IMR-90 (cell line): Measurements from ENCODE around the gene COA5.

Source experiments
- BHLHE40 ChIP-seq: fragments of 150-350 bp; IDR thresholded peaks from 2 replicates; pipeline ENCODE4 v1.6.1; 2016; ENCODE audit warnings: mild to moderate bottlenecking, low read depth, low read length
- CEBPB ChIP-seq: IDR thresholded peaks from 2 replicates; pipeline ENCODE4 v1.6.1; 2012; ENCODE audit warnings: low read depth, low read length, improper control_type of control experiment
- CTCF ChIP-seq: conservative IDR thresholded peaks from 2 replicates; pipeline ENCODE4 v1.5.1; 2012; ENCODE audit warnings: mild to moderate bottlenecking, low read depth, low read length, improper control_type of control experiment
- MAFK ChIP-seq: IDR thresholded peaks from 2 replicates; pipeline ENCODE4 v1.6.1; 2012; ENCODE audit warnings: low read depth, low read length, improper control_type of control experiment
- MAZ ChIP-seq: IDR thresholded peaks from 2 replicates; pipeline ENCODE4 v1.6.1; 2012; ENCODE audit warnings: low read depth, mild to moderate bottlenecking, low read length, improper control_type of control experiment, moderate library complexity, borderline replicate concordance
- MXI1 ChIP-seq: IDR thresholded peaks from 2 replicates; pipeline ENCODE4 v1.6.1; 2012; ENCODE audit warnings: low read depth, mild to moderate bottlenecking, low read length, moderate library complexity, borderline replicate concordance
- NFE2L2 ChIP-seq: fragments of 150-350 bp; IDR thresholded peaks from 2 replicates; pipeline ENCODE4 v1.6.1; 2016; ENCODE audit warnings: low read depth, mild to moderate bottlenecking, low read length
- POLR2A ChIP-seq: IDR thresholded peaks from 2 replicates; pipeline ENCODE4 v1.6.1; 2012; ENCODE audit warnings: mild to moderate bottlenecking, low read depth, low read length
- RAD21 ChIP-seq: IDR thresholded peaks from 2 replicates; pipeline ENCODE4 v1.6.1; 2012; ENCODE audit warnings: low read length, improper control_type of control experiment
- RFX5 ChIP-seq: IDR thresholded peaks from 2 replicates; pipeline ENCODE4 v1.8.0; 2012; ENCODE audit warnings: low read depth, mild to moderate bottlenecking, low read length, moderate library complexity
- SMC3 ChIP-seq: fragments of 150-350 bp; IDR thresholded peaks from 2 replicates; pipeline ENCODE4 v1.6.1; 2016; ENCODE audit warnings: low read depth, mild to moderate bottlenecking, antibody characterized with exemption, low read length, moderate library complexity
- USF2 ChIP-seq: fragments of 150-350 bp; IDR thresholded peaks from 2 replicates; pipeline ENCODE4 v1.6.1; 2017; ENCODE audit warnings: mild to moderate bottlenecking, antibody characterized with exemption, low read length, low read depth

- TF ChIP-seq CTCF: no peak
- no peak for TF ChIP-seq USF2
- no peak for TF ChIP-seq MAZ
- TF ChIP-seq NFE2L2: no peak
- no peak for TF ChIP-seq POLR2A
- no peak for TF ChIP-seq SMC3
- no peak for TF ChIP-seq RFX5
- TF ChIP-seq MAFK: no peak
- no peak for TF ChIP-seq MXI1
- TF ChIP-seq BHLHE40: no peak
- TF ChIP-seq CEBPB: no peak
- no peak for TF ChIP-seq RAD21
Observed at GRCh38 chr2:98561902-98562695, 46.2 kb downstream of the COA5 start.
